K562 (cell line): ENCODE data around the gene PLXNA3. TPM values are rescaled to one million over a fixed set of nuclear protein-coding genes. Genes with fewer than 3 reads are reported as not detected.
A peak's percentile ranks its signal among the peaks of the same experiment; 100 is the strongest.

ENCODE experiments used
- ATF3 ChIP-seq, 2 experiments: fragments of 450-650 bp in 1 of 2; sonication (generic) in 1 of 2; formaldehyde crosslinking in 1 of 2; IDR thresholded peaks in 1 of 2; conservative IDR thresholded peaks in 1 of 2; 2 replicates each; pipeline versions ENCODE4 v1.6.1 to v1.8.1; 2016 to 2023; ENCODE audit warnings: mild to moderate bottlenecking in 2 of 2, moderate library complexity in 2 of 2, inconsistent platforms in 1 of 2, missing genetic modification reagents in 1 of 2
- CREB5 ChIP-seq: fragments of 250-450 bp; sonication (Bioruptor Pico); IDR thresholded peaks from 2 replicates; pipeline ENCODE4 v1.5.0; 2020; ENCODE audit warnings: mild to moderate bottlenecking
- HIVEP1 ChIP-seq: fragments of 250-450 bp; sonication (Bioruptor Pico); IDR thresholded peaks from 2 replicates; pipeline ENCODE4 v1.4.0; 2020; ENCODE audit warnings: mild to moderate bottlenecking
- JUN ChIP-seq, 2 experiments: sonication (generic) in 1 of 2; formaldehyde crosslinking in 1 of 2; IDR thresholded peaks; 2 replicates each; pipeline versions ENCODE4 v1.6.1 to v1.8.0; 2012 to 2022; ENCODE audit warnings: borderline replicate concordance in 2 of 2, mild to moderate bottlenecking in 2 of 2, improper control_type of control experiment in 1 of 2, low read depth in 1 of 2, low read length in 1 of 2, missing genetic modification reagents in 1 of 2
- MAFF ChIP-seq: IDR thresholded peaks from 2 replicates; pipeline ENCODE4 v1.6.1; 2012; ENCODE audit warnings: low read length, improper control_type of control experiment
- MAFG ChIP-seq: fragments of 450-650 bp; conservative IDR thresholded peaks from 2 replicates; pipeline ENCODE4 v1.6.1; 2016; ENCODE audit warnings: missing genetic modification characterization, missing compliant biosample characterization
- MAX ChIP-seq: sonication (generic); formaldehyde crosslinking; IDR thresholded peaks from 2 replicates; pipeline ENCODE4 v1.9.0; 2022; ENCODE audit warnings: mild to moderate bottlenecking, missing genetic modification reagents
- MEIS2 ChIP-seq: fragments of 450-650 bp; IDR thresholded peaks from 2 replicates; pipeline ENCODE4 v1.6.1; 2014; ENCODE audit warnings: mild to moderate bottlenecking; ENCODE audit not compliant: partially characterized antibody
- RCOR1 ChIP-seq, 2 experiments: IDR thresholded peaks; 2 replicates each; pipeline ENCODE4 v1.6.1; 2012; ENCODE audit warnings: low read depth in 2 of 2, low read length in 2 of 2, borderline replicate concordance in 1 of 2, improper control_type of control experiment in 1 of 2
- SAFB ChIP-seq: fragments of 200-400 bp; formaldehyde crosslinking; IDR thresholded peaks from 2 replicates; pipeline ENCODE4 v1.6.1; 2017; ENCODE audit warnings: low read depth, low read length, borderline replicate concordance
- TBL1XR1 ChIP-seq, 2 experiments: IDR thresholded peaks; 2 replicates each; pipeline ENCODE4 v1.6.1; 2012; ENCODE audit warnings: improper control_type of control experiment in 2 of 2, low read length in 2 of 2, mild to moderate bottlenecking in 1 of 2
- ZBTB11 ChIP-seq, 3 experiments: fragments of 200-800 bp in 1 of 3; fragments of 250-450 bp in 1 of 3; fragments of 450-650 bp in 1 of 3; sonication (Bioruptor Pico) in 1 of 3; sonication (Bioruptor generic) in 1 of 3; formaldehyde crosslinking in 1 of 3; IDR thresholded peaks; 2 replicates each; pipeline versions ENCODE4 v1.6.1 to v1.8.0; 2016 to 2022; ENCODE audit warnings: mild to moderate bottlenecking in 2 of 3, missing genetic modification characterization in 2 of 3, missing compliant biosample characterization in 1 of 3, moderate library complexity in 1 of 3
- ZNF316 ChIP-seq: fragments of 450-650 bp; IDR thresholded peaks from 2 replicates; pipeline ENCODE4 v1.6.1; 2016
- ZNF707 ChIP-seq: fragments of 250-450 bp; sonication (Bioruptor Pico); conservative IDR thresholded peaks from 2 replicates; pipeline ENCODE4 v1.8.0; 2022; ENCODE audit warnings: inconsistent platforms, mild to moderate bottlenecking, moderate library complexity
- ZNF77 ChIP-seq: fragments of 250-450 bp; sonication (Bioruptor Pico); IDR thresholded peaks from 2 replicates; pipeline ENCODE4 v1.5.0; 2020
- polyA plus RNA-seq, 8 experiments: library from polyadenylated mRNA; depleted of rRNA in 4 of 8; stranded (reverse) in 5 of 8; unstranded in 3 of 8; fragments of >200 nt; fragmentation: Nextera tagmentation in 2 of 8; fragmentation: Illumina TruSeq in 1 of 8; extraction: Ambion mirVana in 2 of 8; extraction: Trizol in 1 of 8; gene quantifications; 2 replicates each; pipeline versions ENCODE4 v1.2.1 to v1.2.3, GENCODE V29; 2011 to 2014; ENCODE audit warnings: inconsistent platforms in 1 of 8, missing spikeins in 1 of 8
- total RNA-seq, 7 experiments: library from RNA; depleted of rRNA in 6 of 7; stranded (reverse); fragments of >200 nt in 6 of 7; fragmentation: Illumina TruSeq in 2 of 7; extraction: Trizol in 2 of 7; gene quantifications; 2 replicates each; pipeline versions ENCODE4 v1.2.1 to v1.2.3, GENCODE V29; 2011 to 2021; ENCODE audit warnings: low replicate concordance in 1 of 7

PLXNA3 gene
- total and polyA plus RNA-seq, 9 of the 15 experiments (the other 6 are each of a cell fraction or from before 2014, with no cell fraction given): 0.32 to 47.8 (median 7.5) TPM

GRCh38 chrX:154484255-154485149 lies 26.4 kb downstream of the PLXNA3 start (continued):
- no peak for TF ChIP-seq CREB5 (CRISPR knock-in tag)
- no peak for TF ChIP-seq ZNF77 (CRISPR knock-in tag)
- peak; percentile 59 for TF ChIP-seq MAX (CRISPR knock-in tag)
- peak; percentile 66 for TF ChIP-seq JUN (IDR thresholded peaks at IDR 0.05; ENCODE audit: borderline replicate concordance, low read depth, low read length)
- TF ChIP-seq JUN (CRISPR knock-in tag; IDR thresholded peaks at IDR 0.05; ENCODE audit: borderline replicate concordance): no peak
- TF ChIP-seq MEIS2: peak; percentile 58
- no peak for TF ChIP-seq SAFB
- peak; percentile 93 for TF ChIP-seq ZNF316
- peak in 1 of 2 experiments; percentile 39; a peak in 1 of 4 replicates for TF ChIP-seq TBL1XR1 (IDR thresholded peaks at IDR 0.05; ENCODE audit: low read length in 2 of 2)
- peak; percentile 85 for TF ChIP-seq MAFF
- peak; percentile 93 for TF ChIP-seq MAFG (tag)
- peak; percentile 83 for TF ChIP-seq ATF3 (IDR thresholded peaks at IDR 0.05)
- TF ChIP-seq ATF3 (CRISPR knock-in tag; conservative IDR thresholded peaks at IDR 0.05): no peak
- TF ChIP-seq ZBTB11 (CRISPR knock-in tag; IDR thresholded peaks at IDR 0.05): peak in 1 of 3 experiments; percentile 21; a peak in 1 of 6 replicates
- TF ChIP-seq ZNF707: no peak
- TF ChIP-seq RCOR1 (IDR thresholded peaks at IDR 0.05; ENCODE audit: borderline replicate concordance in 1 of 2, low read depth in 2 of 2, low read length in 2 of 2): peak in 1 of 2 experiments; percentile 85; a peak in 2 of 4 replicates
- 0 out of 2 replicates have a peak, but pooled peaks have one; percentile 46 for TF ChIP-seq HIVEP1 (CRISPR knock-in tag)
